ENCODE data around the gene LAPTM4A. TPM values are rescaled to one million over a fixed set of nuclear protein-coding genes. Genes with fewer than 3 reads are reported as not detected.
A peak's percentile ranks its signal among the peaks of the same experiment; 100 is the strongest.

LAPTM4A gene
- total and polyA plus RNA-seq, 2 of the 4 experiments (the other 2 are of a cell fraction), result 97.7 to 401 TPM

DNA sequence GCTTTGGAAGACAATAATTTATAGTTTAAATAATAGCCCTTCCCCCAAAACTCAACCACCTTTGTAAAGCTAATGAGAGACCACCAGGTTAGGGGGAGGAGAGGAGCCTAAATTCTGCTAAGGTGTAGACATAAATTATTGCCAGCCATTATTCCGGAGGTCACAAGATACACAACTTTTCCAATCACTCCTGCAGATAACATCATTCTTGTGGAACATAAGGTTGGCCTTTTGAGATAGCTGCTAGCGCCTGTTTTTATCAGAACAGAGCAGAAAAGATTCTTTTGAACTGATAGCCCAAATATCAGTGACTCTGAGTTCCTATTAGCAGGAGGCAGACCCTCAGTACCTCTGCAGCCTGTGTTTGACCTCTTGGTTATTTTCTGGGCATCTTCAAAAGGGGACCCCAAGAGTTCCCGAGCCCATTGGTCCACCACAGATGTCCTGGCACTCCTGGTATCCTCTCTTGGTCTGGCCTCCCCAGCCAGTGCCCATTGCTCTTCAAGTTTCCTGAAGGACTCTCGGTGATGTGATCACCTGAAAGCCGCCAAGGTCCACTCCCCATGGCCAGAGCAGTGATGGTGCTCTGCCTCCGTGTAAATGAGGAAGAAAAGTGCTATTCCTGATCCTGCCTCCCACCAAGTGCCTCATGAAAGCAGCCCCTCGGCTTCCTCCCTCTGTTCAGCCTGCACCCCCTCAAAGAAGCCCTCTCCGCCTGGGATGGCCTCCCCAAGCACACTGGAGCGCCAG lies 38.5 kb upstream of the LAPTM4A start:
- Histone ChIP-seq H4K5ac (ENCODE audit: low read depth, low read length) (no peak overlapping the region; the same call in 1 of the 2 replicates), H2AK9ac (replicated peaks; ENCODE audit: low read depth, low read length, poor library complexity) (no peak overlapping the region), H4K20me1 (ENCODE audit: insufficient read depth, low read length) (no peaks in the 10 kb centered on the region), H2BK5ac (ENCODE audit: low read depth, low read length, poor library complexity, severe bottlenecking) (no peak overlapping the region), H3K4me3 (ENCODE audit: insufficient read depth, low read depth, low read length) (no peak overlapping the region), H2AFZ (replicated peaks; ENCODE audit: low read length, poor library complexity) (no peak overlapping the region), H4K8ac (ENCODE audit: low read depth in 2 of 2, low read length in 2 of 2) (peak overlapping the region in 1 of 2 experiments; percentile 70; a peak in 1 of 4 replicates), H3K79me1 (ENCODE audit: low read depth in 1 of 2, low read length in 2 of 2) (peaks cover 4 to 8% of the 10 kb centered on the region in 2 experiments; a peak in 2 of 4 replicates), H3K4ac (ENCODE audit: low read depth, low read length) (peak overlapping the region; percentile 72), H3K27me3 (ENCODE audit: control insufficient read depth, insufficient read depth, low read length) (no peaks in the 10 kb centered on the region), H3K27ac (ENCODE audit: insufficient read depth, low read length) (0 out of 2 replicates have a peak overlapping the region, but pooled peaks have one; percentile 8), H2BK15ac (ENCODE audit: low read depth, low read length) (peak overlapping the region; percentile 42; the same call in 2 of the 3 replicates), H2BK120ac (ENCODE audit: low read depth, low read length) (no peak overlapping the region), H3K4me2 (ENCODE audit: low read depth, low read length) (no peak overlapping the region), H2BK20ac (ENCODE audit: low read depth, low read length) (0 out of 2 replicates have a peak overlapping the region, but pooled peaks have one; percentile 38), H4K91ac (ENCODE audit: insufficient read depth, low read depth, low read length) (peak overlapping the region; percentile 32; the same call in 1 of the 2 replicates), H3K9me3 (ENCODE audit: control insufficient read depth, insufficient read depth, low read length) (no peaks in the 10 kb centered on the region), H3K56ac (ENCODE audit: extremely low read depth, insufficient read depth, low read length) (no peak overlapping the region), H3K36me3 (ENCODE audit: control insufficient read depth, insufficient read depth, low read length) (no peaks in the 10 kb centered on the region), H3K9me1 (ENCODE audit: insufficient read depth, low read length) (peaks cover 28% of the 10 kb centered on the region), H3K4me1 (ENCODE audit: control insufficient read depth, insufficient read depth, low read length) (peaks cover 36% of the 10 kb centered on the region), H2AK5ac (ENCODE audit: low read depth, low read length) (peak overlapping the region; percentile 40), H3K9ac (ENCODE audit: low read depth, low read length) (no peak overlapping the region), H3K14ac (replicated peaks; ENCODE audit: low read depth, low read length) (no peak overlapping the region; the same call in 1 of the 2 replicates), H3K18ac (ENCODE audit: low read depth, low read length) (peak overlapping the region; percentile 9; the same call in 1 of the 2 replicates), H3K23ac (ENCODE audit: low read depth, low read length) (no peak overlapping the region)
- ATAC-seq (ENCODE audit: low read depth) (no peak), DNase-seq (no peak)
- in situ Hi-C loops (cut with MboI; ENCODE audit: low sequenced_read_pairs), result loop anchor here (5.0 kb wide), 1 partner anchor 128 kb away; no protein-coding TSS in a partner anchor
- TF ChIP-seq RFX5 (IDR thresholded peaks at IDR 0.05; ENCODE audit: low read depth, low read length) (no peak), MAZ (IDR thresholded peaks at IDR 0.05; ENCODE audit: borderline replicate concordance, low read depth, low read length) (no peak)
- ChIA-PET POLR2A (ENCODE audit: unreplicated experiment) (no interaction called here), CTCF (interaction anchor here (0.6 kb wide), 1 partner anchor 75 kb away, joined by 6 read pairs; no protein-coding TSS in a partner anchor)
- dilution Hi-C loops (cut with HindIII; ENCODE audit: low sequenced_read_pairs, unreplicated experiment), result no loop called here
- no TSS peak for BruUV-seq (replicated peaks)
- WGBS, 2 experiments (ENCODE audit: extremely low coverage in 2 of 2, insufficient read length in 1 of 2), result 100% methylated on average over 2 of the region's 9 CpGs; no CpG with 5 or more reads in 1 of the 2 experiments
- intact Hi-C loops (cut with micrococcal nuclease), result loop anchor here (5.0 to 10.0 kb wide), 2 partner anchors 58 to 225 kb away; no protein-coding TSS in a partner anchor
